Panc1 (cell line): ENCODE results near the gene CNST. TPM values are rescaled to one million over a fixed set of nuclear protein-coding genes. Genes with fewer than 3 reads are reported as not detected.
"Not testable (repeated sequence)": the region's sequence is repeated elsewhere in the genome, so short reads cannot be mapped to it uniquely, and the experiment has no call there.

Experiments
- ATAC-seq: fragments of 200-7000 bp; cut with Tn5 transposase; 2 replicates; pipeline ENCODE4 v1.9.1; 2020; ENCODE audit warnings: mild to moderate bottlenecking, moderate library complexity
- BruUV-seq: library from RNA; stranded (reverse); fragments of 400-500 nt; replicated peaks from 2 replicates; lab custom pipeline; 2021; lab: Mats Ljungman, UMichigan
- CTCF ChIA-PET: fragments of 300-600 bp; sonication (Branson Sonifier 250); formaldehyde crosslinking; loops from one replicate; lab custom pipeline; 2022; ENCODE audit warnings: antibody characterized with exemption; lab: Charles Lee
- POLR2A ChIA-PET: fragments of 300-600 bp; sonication (Branson Sonifier 250); formaldehyde crosslinking; loops from one replicate; lab custom pipeline; 2022; ENCODE audit warnings: antibody characterized with exemption; lab: Charles Lee
- DNase-seq: peaks from one replicate; pipeline ENCODE4 v3.0.0-alpha.2; 2010; ENCODE audit warnings: low read depth, low spot score
- H3K27ac ChIP-seq: 2 replicates; pipeline ENCODE4 v1.5.1; 2011; ENCODE audit warnings: mild to moderate bottlenecking, low read length, inconsistent platforms
- H3K27me3 ChIP-seq: fragments of 200-500 bp; sonication (Bioruptor generic); 2 replicates; pipeline ENCODE4 v1.6.0; 2014; ENCODE audit warnings: low read length, inconsistent platforms; ENCODE audit not compliant: control insufficient read depth, insufficient read depth
- H3K36me3 ChIP-seq: fragments of 200-500 bp; sonication (Bioruptor generic); 2 replicates; pipeline ENCODE4 v1.5.1; 2014; ENCODE audit warnings: inconsistent platforms, mild to moderate bottlenecking, low read length, moderate library complexity; ENCODE audit not compliant: control insufficient read depth, insufficient read depth
- H3K4me1 ChIP-seq: 2 replicates; pipeline ENCODE4 v1.5.1; 2011; ENCODE audit warnings: inconsistent platforms, mild to moderate bottlenecking, low read length, moderate library complexity; ENCODE audit not compliant: control insufficient read depth, insufficient read depth
- H3K4me3 ChIP-seq, 2 experiments: 2 replicates each; pipeline ENCODE4 v1.5.1; 2011 to 2012; ENCODE audit warnings: low read depth in 2 of 2, low read length in 2 of 2, mild to moderate bottlenecking in 2 of 2, inconsistent platforms in 1 of 2, moderate library complexity in 1 of 2
- H3K9me3 ChIP-seq: fragments of 200-500 bp; sonication (Bioruptor generic); 2 replicates; pipeline ENCODE4 v1.5.1; 2014; ENCODE audit warnings: low read depth, mild to moderate bottlenecking, inconsistent platforms, low read length, moderate library complexity; ENCODE audit not compliant: control insufficient read depth, insufficient read depth
- CTCF ChIP-seq: fragments of 450-650 bp; IDR thresholded peaks from 2 replicates; pipeline ENCODE4 v1.5.1; 2017; ENCODE audit warnings: mild to moderate bottlenecking
- POLR2AphosphoS5 ChIP-seq: IDR thresholded peaks from 2 replicates; pipeline ENCODE4 v1.6.1; 2012; ENCODE audit warnings: mild to moderate bottlenecking, low read depth, low read length, moderate library complexity
- REST ChIP-seq, 2 experiments: IDR thresholded peaks; 2 replicates each; pipeline ENCODE4 v1.6.1; 2011 to 2012; ENCODE audit warnings: low read depth in 2 of 2, control low read depth in 1 of 2, low read length in 1 of 2, mild to moderate bottlenecking in 1 of 2, moderate library complexity in 1 of 2; ENCODE audit not compliant: insufficient read depth in 1 of 2
- SIN3A ChIP-seq: IDR thresholded peaks from 2 replicates; pipeline ENCODE4 v1.6.1; 2012; ENCODE audit warnings: low read depth, mild to moderate bottlenecking, low read length, moderate library complexity, borderline replicate concordance; ENCODE audit not compliant: insufficient read depth
- TCF7L2 ChIP-seq: IDR thresholded peaks from 2 replicates; pipeline ENCODE4 v1.6.1; 2011; ENCODE audit warnings: mild to moderate bottlenecking, low read depth, low read length, inconsistent platforms
- in situ Hi-C: cut with HindIII; loops from 2 replicates; pipeline ENCODE4 v1.10.0; 2016; ENCODE audit warnings: low sequenced_read_pairs, low pct_unique_long_range_greater_than_20kb
- intact Hi-C: fragments of 100-400 bp; cut with micrococcal nuclease; formaldehyde crosslinking; loops from one replicate; pipeline ENCODE4 v1.10.0; 2022; ENCODE audit not compliant: unreplicated experiment
- total RNA-seq: library from RNA; stranded (reverse); gene quantifications from one replicate; pipeline ENCODE4 v1.2.1, GENCODE V29; 2021; ENCODE audit not compliant: unreplicated experiment

The CNST gene
- total RNA-seq, 1 experiment from 2014 or later = 18.5 TPM

GRCh38 chr1:246567646-246568235, 1.5 kb downstream of the CNST start:
- Histone ChIP-seq H3K27ac (peak overlapping the region; percentile 88), H3K4me1 (peaks cover 27% of the 10 kb centered on the region), H3K27me3 (no peaks in the 10 kb centered on the region), H3K9me3 (no peaks in the 10 kb centered on the region), H3K4me3 (peak overlapping the region; percentile 69 to 100), H3K36me3 (no peaks in the 10 kb centered on the region; the same call in none of the 2 replicates)
- ChIA-PET POLR2A (no interaction called here), CTCF (interaction anchor here (0.7 kb wide), 2 partner anchors 12 to 147 kb away, joined by 3 to 4 read pairs; no protein-coding TSS in a partner anchor)
- intact Hi-C loops (loop anchor here (5.0 kb wide), 1 partner anchor 1735 kb away; no protein-coding TSS in a partner anchor), in situ Hi-C loops (no loop called here)
- TF ChIP-seq CTCF (no peak), REST (IDR thresholded peaks at IDR 0.05; ENCODE audit: insufficient read depth in 1 of 2, low read depth in 2 of 2, low read length in 1 of 2) (no peak), SIN3A (no peak)
- DNase-seq = no peak
- no peak for ATAC-seq
- BruUV-seq = TSS peak; percentile 82

- ATAC-seq (no peak), DNase-seq (peak; percentile 73)
- H3K9me3 ChIP-seq = no peaks in the 10 kb centered on the region
- ChIA-PET POLR2A (no interaction called here), CTCF (no interaction called here)
- H3K4me1 ChIP-seq = peaks cover 33% of the 10 kb centered on the region
- in situ Hi-C loops (no loop called here), intact Hi-C loops (loop anchor here (5.0 kb wide), 1 partner anchor 1737 kb away; no protein-coding TSS in a partner anchor)
- no peak overlapping the region for H3K4me3 ChIP-seq
- BruUV-seq = no TSS peak
- H3K27ac ChIP-seq = peak overlapping the region; percentile 55
- H3K36me3 ChIP-seq = no peaks in the 10 kb centered on the region; the same call in 1 of the 2 replicates
- TF ChIP-seq POLR2AphosphoS5 (no peak), SIN3A (no peak), CTCF (no peak), TCF7L2 (no peak), REST (IDR thresholded peaks at IDR 0.05; ENCODE audit: insufficient read depth in 1 of 2, low read depth in 2 of 2, low read length in 1 of 2) (no peak)
- H3K27me3 ChIP-seq = no peaks in the 10 kb centered on the region
Observed at GRCh38 chr1:246569248-246570238, 3.3 kb downstream of the CNST start.

GRCh38 chr1:246571309-246571708, 5.1 kb downstream of the CNST start:
- H3K9me3 ChIP-seq, H3K4me3 ChIP-seq, BruUV-seq, ATAC-seq, H3K36me3 ChIP-seq, H3K27me3 ChIP-seq, intact Hi-C loops, DNase-seq, in situ Hi-C loops, H3K27ac ChIP-seq, CTCF ChIA-PET: not testable (repeated sequence)
- POLR2A ChIA-PET = interaction anchor here (0.7 kb wide), 1 partner anchor 28 kb away, joined by 3 read pairs; no protein-coding TSS in a partner anchor
- H3K4me1 ChIP-seq = peaks cover 33% of the 10 kb centered on the region
